Mammary epithelial cell (primary cell): ENCODE data around the gene WNT2B.

ENCODE experiments used
- CTCF ChIP-seq, 2 donors: IDR thresholded peaks in 1 of 2; conservative IDR thresholded peaks in 1 of 2; 2 replicates each; pipeline ENCODE4 v1.5.1; 2011 to 2012; ENCODE audit warnings: inconsistent platforms in 2 of 2, low read length in 2 of 2, mild to moderate bottlenecking in 2 of 2, control low read depth in 1 of 2, low read depth in 1 of 2; ENCODE audit not compliant: insufficient read depth in 1 of 2; ENCODE audit errors: extremely low read depth in 1 of 2
- EZH2 ChIP-seq: IDR thresholded peaks from 2 replicates; pipeline ENCODE4 v1.6.1; 2012; ENCODE audit warnings: low read length, inconsistent platforms, borderline replicate concordance

DNA sequence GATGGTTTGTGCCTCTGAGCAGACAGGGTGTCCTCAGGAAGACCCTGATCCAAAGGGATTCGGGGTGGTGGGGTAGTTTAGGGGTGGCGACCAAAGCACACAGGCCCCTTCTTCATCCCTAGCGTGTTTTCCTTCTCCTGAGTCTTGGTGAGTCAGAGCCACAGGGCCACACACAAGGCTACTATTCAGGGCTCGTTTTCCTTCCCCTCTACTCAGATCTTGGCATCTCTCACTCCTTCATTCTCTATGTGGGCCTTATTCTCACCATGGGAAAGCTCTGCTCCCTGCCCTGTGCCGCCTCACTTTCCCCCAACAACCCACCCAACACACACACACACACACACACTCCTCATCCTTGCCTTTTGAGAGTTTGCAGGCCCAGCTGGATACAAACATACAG is 43.6 kb upstream of the WNT2B start:
- no peak for TF ChIP-seq CTCF (conservative IDR thresholded peaks at IDR 0.05 in 1 of 2, IDR thresholded peaks at IDR 0.05 in 1 of 2; ENCODE audit: extremely low read depth in 1 of 2, insufficient read depth in 1 of 2, low read depth in 1 of 2, low read length in 2 of 2)
- no peak for TF ChIP-seq EZH2
